Measurements from ENCODE around the gene F10.
A peak's percentile ranks its signal among the peaks of the same experiment; 100 is the strongest.

The F10 gene

DNA sequence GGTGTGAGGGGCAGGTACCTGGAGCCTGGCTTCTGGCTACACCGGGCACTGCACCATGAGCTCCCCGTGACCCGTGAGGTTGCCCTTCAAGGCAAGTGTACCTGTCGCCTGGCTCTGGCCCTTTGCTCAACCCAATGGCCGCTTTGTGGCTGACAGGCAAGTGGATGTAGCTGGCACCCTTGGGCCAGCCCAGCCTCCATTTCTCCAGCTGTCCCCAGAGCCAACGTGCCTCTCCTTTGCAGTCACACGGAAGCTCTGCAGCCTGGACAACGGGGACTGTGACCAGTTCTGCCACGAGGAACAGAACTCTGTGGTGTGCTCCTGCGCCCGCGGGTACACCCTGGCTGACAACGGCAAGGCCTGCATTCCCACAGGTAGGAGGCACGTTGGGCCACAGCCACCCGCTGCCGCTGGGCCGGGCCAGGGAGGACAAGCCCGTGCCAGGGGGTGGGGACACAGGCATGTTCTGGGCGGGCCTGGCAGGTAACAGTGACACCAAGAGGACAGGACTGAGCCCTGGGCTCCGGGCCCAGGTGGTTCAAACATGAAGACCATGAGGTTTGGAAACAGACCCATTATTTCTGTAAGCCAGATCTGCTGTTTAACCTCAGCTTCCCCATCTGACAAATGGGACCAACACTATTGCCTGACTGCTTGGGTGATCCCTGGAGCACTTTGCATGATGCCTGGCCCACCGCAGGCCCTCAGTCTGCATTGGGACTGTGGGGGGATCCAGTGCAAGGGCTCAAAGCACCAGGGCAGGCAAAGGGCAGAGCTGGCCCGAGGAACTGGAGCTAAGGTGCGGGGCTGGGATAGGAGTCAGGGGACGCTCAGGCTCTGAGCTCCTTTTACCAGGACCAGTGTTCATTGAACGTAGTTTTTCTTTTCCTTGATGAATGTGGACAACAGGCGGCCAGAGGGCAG is 18.3 kb downstream of the F10 start:
- DNase-seq: no peak

DNA sequence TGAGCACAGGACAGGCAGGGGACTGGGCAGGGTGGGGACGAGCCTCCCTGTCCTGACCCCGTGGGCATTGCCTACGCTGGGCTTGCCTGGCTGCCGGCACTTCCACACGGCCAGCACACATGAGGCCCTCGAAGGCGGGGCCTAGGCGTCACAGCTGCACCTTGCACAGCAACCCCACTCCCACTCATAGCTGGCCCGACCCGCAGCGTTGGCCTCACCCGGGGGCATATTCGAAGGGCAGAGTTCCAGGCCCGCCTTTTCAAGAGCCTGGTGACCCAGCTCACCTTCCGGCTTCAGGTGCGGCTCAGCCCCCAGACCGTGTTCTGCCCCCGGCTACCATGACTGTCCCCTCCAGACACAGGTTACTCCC is 19.0 kb downstream of the F10 start:
- DNase-seq: no peak

DNA sequence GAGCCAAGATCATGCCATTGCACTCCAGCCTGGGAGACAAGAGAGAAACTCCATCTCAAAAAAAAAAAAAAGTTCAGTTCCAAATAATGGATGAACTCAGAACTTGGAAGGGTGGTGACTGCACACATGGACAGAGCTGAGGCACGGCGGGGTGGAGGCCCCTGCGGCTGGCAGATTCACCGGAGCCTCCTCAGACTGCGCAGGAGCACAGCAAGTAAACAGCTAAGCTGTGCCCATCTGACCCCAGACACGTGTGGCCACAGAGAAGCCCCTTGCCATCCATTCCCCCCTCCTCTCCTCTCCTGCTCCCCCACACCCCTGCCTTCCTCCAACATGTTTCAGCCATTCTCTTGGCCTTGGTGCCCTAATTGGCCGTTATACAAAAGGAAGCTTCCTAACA is 20.3 kb downstream of the F10 start:
- DNase-seq: no peak

DNA sequence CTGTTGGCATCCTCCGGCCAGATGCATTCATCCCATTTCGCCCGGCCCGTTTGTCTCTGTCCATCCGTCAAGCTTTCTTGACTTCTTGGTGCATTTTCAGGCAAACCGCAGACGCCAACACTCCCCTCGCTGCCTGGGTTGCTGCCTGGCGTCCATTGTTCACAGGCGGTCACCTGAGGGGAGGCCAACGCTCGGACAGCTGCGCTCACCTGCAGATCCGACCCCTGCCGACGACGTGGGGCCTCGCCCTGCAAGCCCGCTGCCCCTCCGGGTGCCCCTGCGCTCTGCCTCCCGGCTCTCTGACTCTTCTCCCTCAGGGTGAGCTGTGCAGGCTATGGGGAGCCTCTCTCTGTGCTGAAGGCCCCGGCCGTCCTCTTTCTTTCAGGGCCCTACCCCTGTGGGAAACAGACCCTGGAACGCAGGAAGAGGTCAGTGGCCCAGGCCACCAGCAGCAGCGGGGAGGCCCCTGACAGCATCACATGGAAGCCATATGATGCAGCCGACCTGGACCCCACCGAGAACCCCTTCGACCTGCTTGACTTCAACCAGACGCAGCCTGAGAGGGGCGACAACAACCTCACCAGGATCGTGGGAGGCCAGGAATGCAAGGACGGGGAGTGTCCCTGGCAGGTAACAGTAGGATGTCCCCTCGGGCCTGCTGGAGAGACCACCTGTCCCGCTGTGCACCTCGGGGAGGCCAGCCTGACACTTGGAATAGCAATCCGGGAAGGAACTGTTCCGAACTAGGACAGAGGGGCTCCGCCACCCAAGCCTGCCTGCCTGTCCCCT is 21.1 kb downstream of the F10 start:
- DNase-seq: no peak

DNA sequence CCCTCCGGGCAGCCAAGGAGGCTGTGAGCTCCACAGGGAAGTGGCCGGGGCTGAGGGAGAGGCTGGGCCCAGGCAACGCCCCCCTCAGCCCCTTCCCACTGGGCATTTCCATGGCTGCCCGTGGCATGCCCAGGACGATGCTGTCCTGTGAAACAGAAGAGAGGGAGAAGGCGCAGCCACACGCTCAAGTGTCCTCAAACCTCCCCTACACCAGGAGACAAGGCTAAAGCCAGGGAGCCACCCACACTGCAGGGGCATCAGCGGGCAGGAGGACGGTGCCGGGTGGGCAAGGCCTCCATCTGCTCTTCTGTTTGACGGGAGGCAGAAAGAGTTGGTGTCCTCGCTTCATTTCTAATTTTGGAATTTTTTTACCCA is 21.6 kb downstream of the F10 start:
- DNase-seq: no peak

DNA sequence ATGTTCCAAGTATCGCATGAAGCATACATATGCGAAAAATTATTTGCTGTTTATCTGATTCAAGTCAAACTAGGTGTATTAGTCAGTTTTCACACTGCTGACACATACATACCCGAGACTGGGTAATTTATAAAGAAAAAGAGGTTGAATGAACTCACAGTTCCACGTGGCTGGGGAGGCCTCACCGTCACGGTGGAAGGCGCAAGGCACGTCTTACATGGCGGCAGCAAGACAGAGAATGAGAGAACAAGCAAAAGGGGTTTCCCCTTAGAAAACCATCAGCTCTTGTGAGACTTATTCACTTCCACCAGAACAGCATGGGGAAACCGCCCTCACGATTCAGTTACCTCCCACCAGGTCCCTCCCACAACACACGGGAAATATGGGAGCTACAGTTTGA is 22.9 kb downstream of the F10 start:
- DNase-seq: no peak

DNA sequence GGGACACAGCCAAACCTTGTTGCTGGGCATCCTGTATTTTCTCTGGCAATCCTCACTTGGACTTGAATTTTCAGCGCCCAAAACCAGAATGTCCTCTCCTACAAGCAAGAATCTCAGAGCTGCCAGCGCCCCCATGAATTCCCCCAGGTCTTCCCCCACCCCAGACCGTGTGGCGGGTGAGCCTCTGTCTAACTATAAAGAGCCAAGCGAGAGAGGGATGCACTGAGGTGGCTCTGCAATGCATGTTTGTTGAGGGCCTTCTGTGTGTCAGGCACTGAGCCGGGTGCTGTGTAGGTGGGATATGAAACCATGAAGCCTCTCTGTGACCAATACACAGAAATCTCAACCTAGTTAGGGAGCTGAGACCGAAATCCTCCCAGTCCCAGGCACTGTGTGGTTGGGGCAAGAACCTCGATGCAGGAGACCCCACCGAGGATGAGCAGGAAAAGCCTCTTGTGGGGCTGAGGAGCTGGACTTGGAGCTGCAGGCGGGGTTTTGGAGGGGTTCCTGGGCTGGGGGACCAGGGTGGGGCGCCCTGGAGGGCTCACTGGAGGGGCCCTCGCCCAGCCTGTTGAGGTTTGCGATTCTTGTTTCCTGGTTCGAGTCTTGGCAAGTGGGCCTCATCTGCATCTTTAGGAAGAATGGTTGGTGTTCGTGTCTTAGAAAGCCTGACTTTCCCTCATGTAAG is 23.5 kb downstream of the F10 start:
- no peak for DNase-seq

DNA sequence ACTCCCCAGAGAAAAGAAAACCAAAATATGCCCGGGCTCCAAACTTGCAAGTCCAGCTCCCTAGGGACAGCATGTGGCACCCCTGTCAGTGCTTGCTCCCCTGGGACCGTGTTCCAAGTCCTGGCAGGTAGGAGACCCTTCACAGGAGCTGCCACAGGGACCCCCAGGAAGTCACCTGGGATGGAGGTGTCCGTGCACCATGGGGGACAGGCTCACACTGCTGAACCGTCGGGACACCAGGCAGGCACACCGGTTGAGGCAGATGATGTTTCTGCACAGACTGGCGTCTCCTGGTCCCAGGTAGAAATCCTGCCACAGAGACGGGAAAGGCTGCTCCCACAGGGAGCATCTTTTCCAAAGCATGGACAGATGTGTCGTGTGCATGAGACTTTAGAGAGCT is 24.2 kb downstream of the F10 start:
- DNase-seq: no peak

DNA sequence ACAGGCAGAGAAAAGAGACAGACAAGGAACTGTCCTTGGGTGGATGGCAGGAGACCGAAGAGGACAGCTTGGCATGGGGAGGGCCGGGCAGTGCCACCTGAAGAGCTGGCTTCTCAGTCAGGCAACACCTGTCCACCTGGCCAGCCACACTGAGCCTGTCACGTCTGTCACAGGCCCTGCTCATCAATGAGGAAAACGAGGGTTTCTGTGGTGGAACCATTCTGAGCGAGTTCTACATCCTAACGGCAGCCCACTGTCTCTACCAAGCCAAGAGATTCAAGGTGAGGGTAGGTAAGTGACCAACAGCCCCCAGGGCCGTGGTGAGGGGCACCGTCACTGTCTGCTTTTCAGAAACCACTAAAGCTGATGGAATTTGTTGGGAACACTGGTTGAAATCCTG is 24.6 kb downstream of the F10 start:
- no peak for DNase-seq

DNA sequence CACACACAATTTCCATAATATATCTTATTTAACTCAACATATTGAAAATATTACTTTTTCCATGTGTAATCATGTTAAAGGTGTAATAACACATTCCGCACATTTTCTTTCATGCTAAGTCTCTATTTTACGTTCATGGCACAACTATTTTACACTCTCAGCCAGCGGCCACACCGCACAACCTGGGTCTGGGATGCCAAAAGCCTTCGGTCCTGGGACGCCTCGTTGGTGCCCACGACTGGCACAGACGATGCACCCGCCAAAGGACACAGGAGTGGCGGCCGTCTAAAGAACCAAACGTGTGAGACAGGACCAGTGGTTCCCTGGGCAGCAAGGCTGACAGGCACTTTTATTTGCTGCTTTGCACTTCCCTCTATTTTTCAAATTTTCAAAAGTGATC is 25.8 kb downstream of the F10 start:
- DNase-seq: no peak

DNA sequence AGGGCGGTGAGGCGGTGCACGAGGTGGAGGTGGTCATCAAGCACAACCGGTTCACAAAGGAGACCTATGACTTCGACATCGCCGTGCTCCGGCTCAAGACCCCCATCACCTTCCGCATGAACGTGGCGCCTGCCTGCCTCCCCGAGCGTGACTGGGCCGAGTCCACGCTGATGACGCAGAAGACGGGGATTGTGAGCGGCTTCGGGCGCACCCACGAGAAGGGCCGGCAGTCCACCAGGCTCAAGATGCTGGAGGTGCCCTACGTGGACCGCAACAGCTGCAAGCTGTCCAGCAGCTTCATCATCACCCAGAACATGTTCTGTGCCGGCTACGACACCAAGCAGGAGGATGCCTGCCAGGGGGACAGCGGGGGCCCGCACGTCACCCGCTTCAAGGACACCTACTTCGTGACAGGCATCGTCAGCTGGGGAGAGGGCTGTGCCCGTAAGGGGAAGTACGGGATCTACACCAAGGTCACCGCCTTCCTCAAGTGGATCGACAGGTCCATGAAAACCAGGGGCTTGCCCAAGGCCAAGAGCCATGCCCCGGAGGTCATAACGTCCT is 26.4 kb downstream of the F10 start:
- no peak for DNase-seq

DNA sequence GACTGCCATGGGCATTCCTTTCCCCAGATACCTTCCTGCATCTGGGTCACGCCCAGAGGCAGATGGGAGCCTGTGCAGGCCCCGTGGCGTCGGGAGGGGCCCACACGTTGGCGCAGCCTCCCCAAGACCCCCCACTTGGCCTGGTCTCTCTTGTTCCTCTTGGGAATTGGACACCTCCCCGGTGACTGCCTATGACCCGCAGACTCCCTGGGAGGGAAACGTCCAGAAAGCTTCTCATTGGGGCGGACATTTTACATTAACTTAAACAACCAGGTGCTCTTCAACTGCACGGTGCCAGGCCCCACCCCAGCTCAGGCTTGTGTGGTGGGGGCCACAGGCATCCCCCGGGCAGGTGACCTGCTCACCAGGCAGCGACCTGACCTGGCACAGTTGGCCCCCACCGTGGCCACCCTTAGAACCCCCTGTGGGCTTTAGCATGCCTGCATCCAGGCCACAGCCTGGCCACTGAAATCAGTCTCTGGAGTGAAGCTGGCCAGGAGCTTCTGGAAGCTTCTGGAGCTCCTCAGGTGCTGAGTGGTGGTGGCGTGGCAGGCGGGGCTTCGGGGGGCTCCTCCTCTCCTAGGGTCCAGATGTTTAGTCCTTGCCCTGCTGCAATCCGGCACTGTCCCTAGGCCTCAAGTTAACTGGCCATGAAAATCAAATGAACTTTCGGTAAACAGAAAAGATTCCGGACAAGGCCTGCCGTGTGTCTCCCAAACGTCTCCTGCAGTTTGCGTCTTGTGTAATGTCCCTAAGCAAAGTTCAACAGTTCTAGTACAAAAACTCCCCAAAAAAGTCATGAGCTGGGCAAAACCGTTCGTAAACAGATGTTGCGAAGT is 27.3 kb downstream of the F10 start:
- DNase-seq: no peak

DNA sequence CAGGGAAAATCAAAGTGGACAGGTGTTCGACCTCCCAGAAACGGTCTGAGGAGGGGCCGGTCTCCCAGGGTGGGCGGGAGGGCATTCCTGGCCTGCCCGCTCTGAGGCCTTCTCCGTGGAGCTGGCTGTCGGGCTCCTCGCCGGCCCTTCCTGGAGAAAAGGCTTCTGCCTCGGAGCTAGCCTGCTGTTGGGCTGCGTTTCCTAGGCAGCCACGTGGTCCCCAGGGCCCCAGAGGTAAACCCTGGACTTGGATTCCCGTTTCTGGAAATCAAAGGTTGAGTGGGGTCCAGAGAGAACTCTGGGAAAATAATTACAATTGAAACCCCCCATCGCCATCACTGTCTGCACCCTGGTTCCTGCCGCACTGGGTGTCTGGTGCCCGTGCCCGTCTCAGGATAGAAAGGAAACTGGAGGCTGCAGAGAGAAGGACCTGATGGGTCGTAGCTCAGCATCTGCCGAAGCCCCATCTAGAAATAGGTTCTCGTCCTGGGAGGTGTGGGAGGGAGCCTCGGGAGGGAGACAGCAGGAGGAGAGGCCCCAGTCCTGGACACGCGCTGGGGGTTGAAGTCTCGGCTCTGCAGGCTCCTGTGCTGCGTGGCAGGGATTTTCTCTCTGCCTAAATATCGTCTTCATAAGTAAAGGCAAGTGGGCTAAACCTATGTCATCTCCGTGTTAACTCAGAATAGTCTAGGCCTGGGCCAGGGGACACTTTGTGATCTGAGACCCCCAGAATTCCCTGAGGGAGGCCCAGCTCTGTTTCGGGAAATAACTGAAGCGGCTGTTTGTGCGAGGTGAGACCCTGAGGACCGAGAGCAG is 28.2 kb downstream of the F10 start:
- no peak for DNase-seq

DNA sequence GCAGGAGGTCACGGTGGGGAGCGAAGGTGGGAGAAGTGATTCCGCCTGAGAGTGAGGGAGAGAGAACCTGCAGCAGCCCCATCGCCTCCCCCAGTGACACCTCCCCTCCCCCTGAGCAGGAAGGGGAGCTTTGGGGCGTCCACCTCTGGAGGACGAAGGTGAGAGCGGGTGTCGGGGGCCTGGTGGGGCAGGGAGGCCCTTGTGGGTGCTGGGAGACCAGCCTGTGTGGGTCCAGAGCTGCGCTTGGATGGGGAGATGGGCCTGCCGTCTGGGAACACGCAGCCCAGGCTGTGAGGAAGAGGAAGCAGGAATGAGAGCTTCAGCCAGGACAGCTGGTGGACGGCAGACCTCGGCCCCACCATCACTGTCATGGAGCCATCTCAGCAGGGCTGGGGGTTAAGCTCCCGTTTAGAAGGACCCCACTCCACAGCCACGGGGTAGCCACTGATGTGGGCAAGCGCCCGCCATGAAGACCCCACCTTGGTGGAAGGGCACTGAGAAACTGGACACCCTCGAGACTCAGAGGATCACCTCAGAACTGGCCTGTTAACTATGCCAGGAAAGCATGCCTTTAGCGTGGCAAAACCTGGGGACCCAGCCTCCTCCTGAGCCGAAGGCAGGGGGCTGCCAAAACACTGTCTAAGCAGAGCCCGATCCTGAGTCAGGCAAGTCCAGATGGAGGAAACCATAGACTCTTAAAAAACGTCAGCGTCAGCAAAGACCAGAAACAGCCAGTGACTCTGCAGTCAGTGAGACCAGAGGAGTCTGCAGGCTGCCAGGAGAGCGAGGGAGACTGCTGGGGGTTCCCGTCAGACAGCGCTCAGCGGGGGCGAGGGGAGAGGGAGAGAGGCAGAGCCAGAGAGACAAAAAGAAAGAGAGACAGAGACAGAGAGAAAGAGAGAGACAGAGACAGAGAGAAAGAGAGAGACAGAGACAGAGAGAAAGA is 29.4 kb downstream of the F10 start:
- no peak for DNase-seq

DNA sequence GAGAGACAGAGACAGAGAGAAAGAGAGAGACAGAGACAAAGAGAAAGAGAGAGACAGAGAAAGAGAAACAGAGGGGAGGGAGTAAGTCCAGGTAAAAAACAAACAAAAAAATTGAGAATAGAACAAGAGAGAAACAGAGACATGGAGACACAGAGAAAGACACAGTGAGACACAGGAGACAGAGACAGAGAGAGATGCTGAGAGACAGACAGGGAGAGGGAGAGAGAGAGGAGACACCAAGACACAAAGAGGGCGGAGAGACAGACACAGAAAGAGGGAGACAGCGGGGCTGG is 30.0 kb downstream of the F10 start:
- DNase-seq: no peak

DNA sequence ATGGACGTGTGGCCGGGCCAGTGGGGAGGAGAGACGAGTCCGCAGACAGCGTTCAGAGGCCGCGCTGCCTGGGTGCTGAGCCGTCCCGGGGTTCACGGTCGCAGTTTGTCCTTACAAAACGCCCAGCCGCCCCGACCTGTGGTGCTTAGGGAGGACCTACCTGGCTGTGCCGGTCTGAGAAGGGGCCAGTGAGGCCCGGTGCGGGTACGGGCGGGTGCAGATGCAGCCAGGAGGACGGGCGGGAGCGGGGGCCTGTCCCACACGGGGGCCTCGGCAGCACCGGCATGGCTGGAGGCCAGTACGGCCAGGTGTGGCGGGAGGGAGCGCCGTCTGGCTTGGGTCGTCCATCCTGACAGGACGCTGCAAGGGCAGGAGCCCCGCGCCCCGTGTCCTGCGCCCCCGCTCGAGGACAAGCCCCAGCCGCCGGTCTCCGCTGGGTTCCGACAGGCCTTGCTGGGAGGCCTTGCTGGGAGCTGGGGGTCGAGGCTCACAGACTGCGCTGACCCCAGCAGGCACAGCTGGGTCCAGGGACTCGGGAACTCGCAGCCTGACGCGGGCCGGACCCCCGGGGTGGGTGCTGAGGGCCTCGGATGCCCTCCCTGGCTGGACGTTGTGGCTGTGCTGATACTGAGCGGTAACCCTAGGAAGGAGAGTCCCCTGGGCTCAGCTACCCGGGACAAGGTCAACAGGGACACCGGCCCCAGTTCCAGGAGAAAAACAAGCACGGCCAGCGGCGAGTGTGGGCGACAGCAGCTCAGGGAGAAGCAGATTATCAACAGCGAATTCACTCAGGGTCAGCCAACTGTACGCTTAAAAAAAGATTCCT is 30.6 kb downstream of the F10 start:
- DNase-seq: no peak

DNA sequence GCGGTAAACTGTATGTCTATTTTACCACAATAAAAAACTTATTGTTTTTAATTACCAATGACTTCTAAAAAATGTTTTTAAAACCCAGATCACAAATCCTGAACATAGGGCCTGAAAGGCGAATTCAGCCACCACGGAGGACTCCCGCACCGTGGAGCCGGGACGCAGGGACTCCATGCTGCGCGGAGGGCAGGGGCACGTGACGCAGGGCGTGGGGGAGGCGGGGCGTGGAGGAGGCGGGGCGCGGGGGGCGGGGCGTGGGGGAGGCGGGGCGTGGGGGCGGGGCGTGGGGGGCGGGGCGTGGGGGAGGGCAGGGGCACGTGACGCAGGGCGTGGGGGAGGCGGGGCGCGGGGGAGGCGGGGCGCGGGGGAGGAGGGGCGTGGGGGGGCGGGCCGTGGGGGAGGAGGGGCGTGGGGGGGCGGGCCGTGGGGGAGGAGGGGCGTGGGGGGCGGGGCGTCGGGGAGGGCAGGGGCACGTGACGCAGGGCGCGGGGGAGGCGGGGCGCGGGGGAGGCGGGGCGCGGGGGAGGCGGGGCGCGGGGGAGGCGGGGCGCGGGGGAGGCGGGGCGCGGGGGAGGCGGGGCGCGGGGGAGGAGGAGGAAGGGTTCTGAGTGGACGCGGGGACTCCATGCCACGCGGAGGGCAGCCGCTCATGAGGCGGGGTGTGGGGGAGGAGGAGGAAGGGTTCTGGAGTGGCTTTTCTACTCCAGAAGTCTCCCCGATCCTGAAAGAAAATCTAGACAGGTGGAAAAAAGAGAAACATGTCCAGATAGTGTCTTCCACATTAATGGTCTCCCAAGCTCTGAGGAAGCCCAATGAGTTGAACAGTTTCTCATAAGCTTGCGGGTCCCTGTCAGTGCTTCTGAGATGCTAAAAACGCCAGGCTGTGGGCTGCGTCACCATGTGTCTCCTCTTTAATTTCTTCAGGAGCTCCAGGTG is 31.5 kb downstream of the F10 start:
- peak; percentile 20 for DNase-seq

DNA sequence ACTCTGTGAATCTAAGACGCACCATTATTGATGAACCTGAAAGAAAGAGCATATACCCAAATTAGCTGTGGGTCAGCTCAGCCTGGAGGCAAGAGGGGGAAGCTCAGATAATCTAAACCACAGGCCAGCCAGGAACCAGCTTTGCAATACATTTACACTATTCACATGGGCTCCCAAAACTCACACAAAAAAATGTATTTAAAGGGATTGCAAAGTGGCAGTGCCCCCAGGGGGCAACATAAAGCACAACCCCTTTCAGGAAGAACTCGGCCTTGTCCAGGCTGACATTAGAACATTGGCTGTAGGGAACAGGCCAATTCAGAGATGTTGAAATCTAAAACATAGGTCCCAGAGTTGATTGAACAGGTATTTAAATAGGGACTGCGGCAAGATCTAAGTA is 32.6 kb downstream of the F10 start:
- DNase-seq: no peak
